Glutamatergic neuron (in vitro differentiated cells): ENCODE results near the gene CHMP5. TPM values are rescaled to one million over a fixed set of nuclear protein-coding genes. Genes with fewer than 3 reads are reported as not detected.

Experiments
- DNase-seq: peaks from one replicate; pipeline ENCODE4 v3.0.0; 2022
- H3K27ac Mint-ChIP-seq: one replicate; pipeline ENCODE4 v1.8.0; 2020; ENCODE audit warnings: mild to moderate bottlenecking, mixed read lengths, inconsistent platforms; ENCODE audit not compliant: unreplicated experiment
- H3K27me3 Mint-ChIP-seq: one replicate; pipeline ENCODE4 v1.8.0; 2020; ENCODE audit warnings: mild to moderate bottlenecking, moderate library complexity, mixed read lengths, inconsistent platforms; ENCODE audit not compliant: unreplicated experiment
- H3K36me3 Mint-ChIP-seq: one replicate; pipeline ENCODE4 v1.8.0; 2020; ENCODE audit warnings: mild to moderate bottlenecking, mixed read lengths, inconsistent platforms; ENCODE audit not compliant: unreplicated experiment
- H3K4me1 Mint-ChIP-seq: one replicate; pipeline ENCODE4 v1.8.0; 2020; ENCODE audit warnings: mild to moderate bottlenecking, low read depth, mixed read lengths, inconsistent platforms; ENCODE audit not compliant: unreplicated experiment
- H3K4me3 Mint-ChIP-seq: one replicate; pipeline ENCODE4 v1.8.0; 2020; ENCODE audit warnings: mild to moderate bottlenecking, mixed read lengths, inconsistent platforms; ENCODE audit not compliant: unreplicated experiment
- H3K9me3 Mint-ChIP-seq: one replicate; pipeline ENCODE4 v1.8.0; 2020; ENCODE audit warnings: mild to moderate bottlenecking, moderate library complexity, mixed read lengths, inconsistent platforms; ENCODE audit not compliant: unreplicated experiment
- CTCF ChIP-seq: fragments of 200-600 bp; sonication (generic); IDR thresholded peaks from one replicate; pipeline ENCODE4 v1.5.0; 2021; ENCODE audit not compliant: partially characterized antibody, unreplicated experiment
- total RNA-seq: library from RNA; stranded (reverse); fragmentation: NEBNext Ultra II Directional; extraction: Animal tissue kit (Norgen Biotek cat#: 25700); gene quantifications from one replicate; pipeline ENCODE4 v1.2.1, GENCODE V29; 2021; ENCODE audit not compliant: unreplicated experiment

The CHMP5 gene
- total RNA-seq, 1 donor from 2014 or later: 61.7 TPM

DNA sequence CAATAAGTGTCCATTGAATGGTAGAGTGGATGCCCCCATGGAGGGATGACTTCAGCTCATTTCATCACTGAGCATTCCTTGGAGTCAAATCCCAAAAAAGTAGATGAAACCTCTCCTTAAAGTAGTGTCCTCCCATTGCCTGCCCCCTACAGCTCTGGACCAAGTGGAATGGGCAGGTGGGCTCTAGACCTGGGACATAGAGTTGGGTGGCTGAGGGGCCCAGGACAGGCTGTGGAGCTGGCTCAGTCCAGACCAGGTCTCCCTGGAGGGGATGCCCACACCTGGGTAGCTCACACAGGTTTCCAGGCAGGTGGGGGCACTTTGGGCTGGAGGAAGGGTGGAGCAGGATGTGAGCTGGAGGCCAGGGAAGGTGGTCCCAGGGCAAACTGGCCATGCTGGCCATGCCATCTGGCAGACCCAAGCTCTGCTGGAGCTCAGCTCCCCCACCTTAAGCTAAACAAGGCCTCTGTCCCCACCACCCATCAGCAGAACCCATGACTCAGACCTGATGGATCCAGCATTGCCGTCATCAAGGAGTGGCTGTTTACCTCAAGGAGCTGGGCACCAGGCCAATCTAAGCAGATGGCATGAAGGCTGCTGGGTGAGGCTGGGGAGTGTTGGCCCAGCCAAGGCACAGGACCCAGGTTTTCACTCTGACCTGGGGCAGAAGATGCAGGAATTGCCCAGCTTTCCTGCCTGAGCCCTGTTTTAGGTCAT lies 31.1 kb upstream of the CHMP5 start:
- no peak overlapping the region for H3K27ac Mint-ChIP-seq
- no peaks in the 10 kb centered on the region for H3K4me1 Mint-ChIP-seq
- no peak for TF ChIP-seq CTCF
- H3K27me3 Mint-ChIP-seq: peaks cover 7% of the 10 kb centered on the region
- no peak for DNase-seq
- H3K4me3 Mint-ChIP-seq: no peak overlapping the region
- H3K36me3 Mint-ChIP-seq: peaks cover 9% of the 10 kb centered on the region
- H3K9me3 Mint-ChIP-seq: peaks cover 5% of the 10 kb centered on the region

DNA sequence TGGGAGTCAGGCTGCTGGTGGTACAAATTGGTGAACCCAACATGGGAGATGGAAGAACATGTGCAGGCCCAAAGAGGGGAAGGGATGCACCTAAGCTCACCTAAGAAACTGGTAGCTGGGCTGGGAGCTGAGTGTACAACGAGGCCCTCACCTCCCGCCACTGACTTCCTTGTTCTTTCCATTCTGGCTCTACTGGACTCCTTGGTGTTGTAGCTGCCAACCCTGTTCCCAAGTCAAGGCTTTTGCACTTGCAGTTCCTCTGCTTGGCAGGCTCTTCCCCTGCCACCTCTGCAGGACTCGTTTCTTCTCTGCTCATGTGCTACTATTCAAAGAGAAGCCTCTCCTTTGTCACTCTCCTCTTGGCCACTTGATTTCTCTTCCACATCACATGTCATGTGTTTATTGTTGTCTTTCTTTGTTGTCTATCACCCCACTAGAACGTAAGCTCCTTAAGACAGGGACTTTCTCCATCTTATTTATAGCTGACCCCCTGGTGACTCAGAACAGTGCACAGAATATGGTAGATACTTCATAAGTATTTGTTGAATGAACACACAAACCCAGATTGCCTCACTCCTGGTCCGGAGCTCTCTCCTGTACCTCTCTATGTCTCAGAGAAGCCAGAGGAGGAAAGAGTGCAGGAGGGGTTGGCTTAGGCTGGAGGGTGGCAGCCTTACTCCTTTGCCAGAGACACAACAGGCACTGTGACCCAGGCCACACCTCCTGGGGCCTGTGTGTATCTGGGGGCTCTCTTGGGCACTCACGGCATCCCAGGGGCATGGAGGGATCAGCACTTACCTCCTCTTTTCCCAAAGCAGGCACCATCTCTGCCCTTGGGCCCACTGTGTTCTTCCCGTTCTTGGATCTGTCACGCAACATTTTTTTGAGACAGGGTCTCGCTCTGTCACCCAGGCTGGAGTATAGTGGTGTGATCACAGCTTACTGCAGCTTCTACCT lies 30.1 kb upstream of the CHMP5 start:
- DNase-seq: no peak
- H3K4me1 Mint-ChIP-seq: no peaks in the 10 kb centered on the region
- no peak overlapping the region for H3K27ac Mint-ChIP-seq
- H3K27me3 Mint-ChIP-seq: peaks cover 8% of the 10 kb centered on the region
- no peak overlapping the region for H3K4me3 Mint-ChIP-seq
- peaks cover 9% of the 10 kb centered on the region for H3K36me3 Mint-ChIP-seq
- H3K9me3 Mint-ChIP-seq: peaks cover 6% of the 10 kb centered on the region
- no peak for TF ChIP-seq CTCF

DNA sequence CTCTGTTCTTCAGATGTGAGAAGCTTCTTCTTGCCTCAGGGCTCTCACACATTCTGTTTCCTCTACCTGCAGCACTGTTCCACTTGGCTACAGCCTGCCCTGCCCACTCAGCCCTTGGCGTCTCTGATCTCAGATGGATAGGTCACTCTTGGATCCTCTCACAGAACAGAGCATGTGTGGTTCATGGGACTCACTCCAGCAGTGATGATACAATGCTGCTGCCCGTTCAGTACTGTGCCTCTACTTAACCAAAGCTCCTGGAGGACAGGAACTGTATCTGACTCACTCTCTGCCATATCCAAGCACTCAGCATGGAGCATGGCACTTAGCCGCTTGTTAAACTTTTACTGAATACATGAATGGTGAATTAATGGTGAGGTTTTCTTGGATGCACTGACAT lies 28.3 kb upstream of the CHMP5 start:
- peaks cover 13% of the 10 kb centered on the region for H3K36me3 Mint-ChIP-seq
- no peak overlapping the region for H3K4me3 Mint-ChIP-seq
- H3K4me1 Mint-ChIP-seq: no peaks in the 10 kb centered on the region
- peaks cover 6% of the 10 kb centered on the region for H3K9me3 Mint-ChIP-seq
- no peak overlapping the region for H3K27ac Mint-ChIP-seq
- TF ChIP-seq CTCF: no peak
- no peak for DNase-seq
- peaks cover 6% of the 10 kb centered on the region for H3K27me3 Mint-ChIP-seq

DNA sequence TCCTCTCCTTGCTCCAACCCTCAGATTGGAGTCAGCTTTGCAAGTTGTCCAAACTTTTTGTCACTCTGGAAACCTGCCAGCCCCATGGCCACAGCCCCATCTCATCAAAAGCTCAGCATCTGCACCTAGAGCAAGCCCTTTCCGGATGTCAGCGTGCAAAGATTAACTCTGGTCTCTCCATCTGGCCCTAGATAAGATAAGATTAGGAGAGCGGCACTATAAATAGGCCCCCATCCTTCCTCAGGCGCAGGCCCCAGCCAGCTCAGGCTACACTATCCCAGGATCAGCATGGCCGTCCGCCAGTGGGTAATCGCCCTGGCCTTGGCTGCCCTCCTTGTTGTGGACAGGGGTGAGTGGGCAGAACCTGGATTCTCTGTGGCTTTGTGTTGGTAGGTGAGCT lies 24.9 kb upstream of the CHMP5 start, which contains the start of gene SPINK4:
Gene SPINK4, plus strand, starts transcription at position 247 of the 400 bp plus-strand sequence. Its CDS starts 42 bp downstream, at position 289.
- H3K9me3 Mint-ChIP-seq: peaks cover 2% of the 10 kb centered on the region
- TF ChIP-seq CTCF: no peak
- no peaks in the 10 kb centered on the region for H3K4me1 Mint-ChIP-seq
- no peak within 1 kb of the TSS for H3K4me3 Mint-ChIP-seq
- H3K27ac Mint-ChIP-seq: no peak within 1 kb of the TSS
- no peak for DNase-seq
- H3K27me3 Mint-ChIP-seq: peaks cover 3% of the 10 kb centered on the region
- peaks cover 4% of the 10 kb centered on the region for H3K36me3 Mint-ChIP-seq
